ENCODE data around the gene SYNE1.

The SYNE1 gene

DNA sequence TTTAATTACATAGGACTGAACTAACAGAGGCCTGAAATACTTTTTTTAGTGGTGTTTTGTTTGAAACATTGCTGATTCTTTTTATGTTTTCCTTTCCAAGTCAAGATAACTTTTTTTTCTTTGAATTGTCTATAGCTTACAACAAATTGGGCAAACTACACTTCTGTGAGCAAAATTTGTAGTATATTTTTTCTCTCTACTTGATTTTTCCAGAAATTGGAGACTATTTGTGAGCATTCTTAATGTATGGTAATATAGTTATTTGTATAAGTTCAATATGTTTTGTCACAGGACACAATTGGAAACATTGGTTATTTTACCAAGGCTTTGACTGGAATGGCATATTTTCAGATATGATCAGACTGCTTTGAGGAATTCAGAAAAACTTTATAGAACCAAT lies 216.5 kb downstream of the SYNE1 start:
- no peak for DNase-seq (ENCODE audit: low read depth)

GRCh38 chr6:152418551-152418950 lies 218.6 kb downstream of the SYNE1 start:
- DNase-seq (ENCODE audit: low read depth) = no peak

DNA sequence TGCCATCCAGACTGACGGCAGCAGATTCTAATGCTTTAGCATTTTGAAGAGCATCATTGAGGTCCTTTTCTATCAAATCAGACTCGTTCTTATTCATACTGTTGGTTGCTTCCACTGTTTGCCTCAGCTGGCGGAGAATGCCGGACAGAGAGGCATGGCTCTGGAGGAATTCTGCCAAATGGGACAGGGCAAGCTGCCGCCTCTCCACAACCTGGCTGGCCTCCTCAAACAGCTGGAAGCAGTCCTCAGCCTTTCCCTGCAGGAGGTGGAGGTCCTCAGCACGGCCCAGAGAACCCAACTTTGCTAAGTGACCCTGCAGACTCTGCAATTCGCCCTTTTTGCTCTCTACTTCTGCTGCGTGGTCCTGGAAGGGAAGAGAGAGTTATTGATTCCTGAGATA lies 220.5 kb downstream of the SYNE1 start:
- DNase-seq (ENCODE audit: low read depth) = no peak

- no peak for DNase-seq (ENCODE audit: low read depth)
These were observed 232.1 kb downstream of the SYNE1 start for GRCh38 chr6:152404936-152405595.

GRCh38 chr6:152404086-152404857 lies 232.9 kb downstream of the SYNE1 start:
- no peak for DNase-seq (ENCODE audit: low read depth)

- no peak for DNase-seq (ENCODE audit: low read depth)
These were observed 234.4 kb downstream of the SYNE1 start for GRCh38 chr6:152402791-152403190.

DNA sequence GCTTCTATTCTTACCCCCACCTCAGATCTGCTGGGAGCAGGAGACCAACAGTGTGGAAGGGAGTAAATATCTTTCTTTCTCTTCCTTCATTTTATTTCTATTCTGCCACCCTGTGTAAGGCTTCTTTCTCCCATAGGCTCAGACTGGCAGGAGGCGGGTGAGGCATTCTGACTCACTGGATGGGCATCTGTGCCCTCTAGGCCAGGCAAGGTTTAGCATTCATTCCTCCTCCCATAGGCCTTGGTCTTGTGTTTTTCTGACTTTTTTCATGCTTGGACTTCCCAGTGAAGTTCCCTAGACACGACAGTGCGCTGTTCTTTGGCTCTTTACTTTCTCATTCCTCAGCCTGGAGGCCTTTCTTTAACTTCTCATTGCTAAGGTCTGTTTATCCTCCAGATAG lies 235.2 kb downstream of the SYNE1 start:
- DNase-seq (ENCODE audit: low read depth) = no peak

- DNase-seq (ENCODE audit: low read depth) = no peak
These were observed 237.8 kb downstream of the SYNE1 start for GRCh38 chr6:152399399-152399798.

DNA sequence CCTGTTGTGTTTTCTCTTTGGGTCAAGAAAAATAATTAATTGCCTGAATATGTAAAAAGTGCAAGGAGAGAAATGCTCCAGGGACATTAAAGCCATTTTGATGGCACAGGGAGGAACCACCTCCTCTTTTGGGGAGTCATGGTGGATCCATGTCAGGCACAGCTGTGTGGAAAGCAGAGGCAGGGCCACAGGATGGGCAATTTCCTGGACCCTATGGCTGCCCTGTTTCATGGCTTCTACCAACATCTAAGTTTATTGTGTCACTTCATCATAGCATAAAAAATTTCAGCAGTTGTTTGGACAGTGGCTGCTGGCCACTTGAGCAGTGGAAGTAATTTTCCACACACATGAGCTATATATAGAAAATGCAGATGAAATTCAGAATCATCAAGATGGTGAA lies 238.2 kb downstream of the SYNE1 start:
- no peak for DNase-seq (ENCODE audit: low read depth)

DNA sequence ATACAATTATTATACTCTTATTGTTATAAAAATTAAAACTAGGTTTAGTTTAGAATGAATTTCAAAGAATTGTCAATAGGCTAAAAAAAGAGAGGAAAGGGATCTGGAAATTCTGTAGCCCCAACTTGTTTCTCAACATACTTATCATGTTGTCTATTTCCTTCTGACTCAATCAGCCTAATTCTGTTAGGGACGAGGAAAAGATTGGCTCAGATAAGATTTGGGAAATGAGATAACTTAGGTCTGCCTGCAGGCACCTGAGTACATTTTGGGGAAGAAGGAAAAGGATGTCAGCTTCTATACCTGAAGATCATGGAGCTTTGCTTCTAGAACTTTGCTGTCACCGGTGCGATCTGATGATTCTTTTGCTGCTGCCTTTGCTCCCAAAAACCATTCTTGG lies 238.8 kb downstream of the SYNE1 start:
- DNase-seq (ENCODE audit: low read depth) = no peak

GRCh38 chr6:152394303-152394702 lies 242.9 kb downstream of the SYNE1 start:
- DNase-seq (ENCODE audit: low read depth) = no peak

GRCh38 chr6:152391179-152391880 lies 245.8 kb downstream of the SYNE1 start:
- DNase-seq (ENCODE audit: low read depth) = no peak

DNA sequence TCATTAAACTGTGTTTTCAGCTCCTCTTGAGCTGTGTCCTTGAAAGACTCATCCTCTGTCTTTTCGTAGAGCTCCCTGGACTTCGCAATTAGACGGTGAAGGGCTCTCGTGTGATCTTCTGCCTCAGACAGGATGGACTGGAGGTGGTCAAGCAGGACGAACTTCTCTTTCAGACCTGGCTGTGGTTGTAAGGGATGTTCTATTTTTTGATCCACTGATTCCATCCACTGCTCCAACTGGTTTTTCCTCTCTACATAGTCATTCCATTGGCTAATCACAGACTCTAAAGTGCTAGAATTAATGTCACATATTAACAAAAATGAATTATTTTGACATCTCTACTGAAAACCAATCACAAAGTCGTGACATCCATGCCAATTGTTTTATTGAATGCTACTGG lies 250.1 kb downstream of the SYNE1 start:
- no peak for DNase-seq (ENCODE audit: low read depth)

DNA sequence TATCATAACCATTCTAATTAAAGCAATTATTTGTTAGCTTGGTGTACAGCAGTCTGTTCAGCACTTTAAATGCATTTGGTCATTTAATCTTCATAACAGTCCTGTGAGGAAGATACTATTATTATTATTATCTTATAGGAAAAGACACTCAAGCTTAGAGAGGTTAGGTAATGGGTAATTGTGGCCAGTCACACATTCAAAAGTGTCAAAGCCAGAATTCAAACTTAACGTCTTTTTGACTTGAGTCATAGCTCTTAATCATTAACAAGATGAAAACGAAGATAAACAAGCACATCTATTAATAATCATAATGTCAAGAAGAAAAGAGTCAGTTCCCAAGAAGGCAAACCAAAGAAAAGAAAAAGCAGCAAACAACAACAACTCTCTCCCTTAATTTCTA lies 251.0 kb downstream of the SYNE1 start:
- no peak for DNase-seq (ENCODE audit: low read depth)

DNA sequence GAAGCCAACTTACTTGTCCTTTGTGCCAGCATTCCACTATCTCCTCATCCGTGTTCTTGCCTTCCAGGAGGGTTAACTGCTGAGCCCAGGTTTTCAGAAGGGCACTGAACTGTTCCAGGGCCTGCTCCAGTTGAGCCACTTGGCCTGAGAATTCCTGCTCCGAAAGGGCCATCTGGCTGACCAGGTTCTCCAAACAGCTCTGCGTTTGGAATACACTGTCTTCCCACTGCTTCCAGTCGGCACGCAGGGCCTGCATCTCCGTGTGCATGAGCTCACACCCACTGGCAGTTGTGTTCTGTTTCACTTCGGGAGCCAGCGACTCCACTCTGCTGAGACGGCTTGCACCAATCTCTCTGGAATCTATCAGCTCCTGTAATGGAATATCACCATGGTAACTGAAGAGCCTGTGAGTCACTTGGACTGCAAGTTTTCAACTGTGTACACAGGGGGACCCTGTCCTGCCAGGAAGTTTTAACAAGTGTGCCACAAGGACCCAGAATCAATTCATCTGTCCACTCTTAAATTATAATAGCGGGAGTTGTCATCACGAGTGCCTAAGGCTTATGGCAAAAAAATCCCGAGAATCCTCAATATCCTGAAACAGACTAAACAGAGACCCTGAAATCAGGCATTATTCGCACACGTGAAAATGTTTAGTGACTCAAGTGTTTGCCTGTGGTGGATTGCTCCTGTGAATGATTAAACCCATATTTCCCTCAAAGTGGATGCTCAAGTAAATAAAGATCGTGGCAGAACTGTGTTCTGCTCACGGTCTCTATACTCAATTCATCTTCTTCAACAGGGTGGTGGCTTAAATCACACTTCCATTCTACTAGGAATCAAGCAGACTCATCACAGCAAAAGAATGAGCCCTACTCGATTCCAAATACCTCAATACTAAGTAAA lies 255.9 kb downstream of the SYNE1 start:
- DNase-seq (ENCODE audit: low read depth) = no peak

GRCh38 chr6:152380351-152380767 lies 256.8 kb downstream of the SYNE1 start:
- DNase-seq (ENCODE audit: low read depth) = no peak

GRCh38 chr6:152379423-152379822 lies 257.7 kb downstream of the SYNE1 start:
- DNase-seq (ENCODE audit: low read depth) = no peak

DNA sequence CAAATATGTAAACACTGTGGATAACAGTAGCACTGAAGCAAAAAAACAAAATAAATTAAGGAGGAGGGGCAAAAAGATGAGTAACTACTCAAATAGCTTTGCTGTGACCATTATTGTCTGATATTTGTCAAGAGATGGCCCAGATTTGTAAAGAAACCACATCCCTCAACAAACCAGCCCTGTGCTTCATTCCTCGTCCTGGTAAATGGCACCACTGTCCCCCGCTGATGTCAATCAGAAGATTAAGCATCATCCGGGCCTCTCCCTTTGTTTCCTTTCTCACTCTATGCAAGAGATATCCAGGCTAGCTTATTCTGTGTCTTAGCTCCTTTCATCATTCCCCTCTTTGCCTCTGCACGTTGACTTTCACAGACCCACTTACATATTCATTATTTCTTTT lies 259.0 kb downstream of the SYNE1 start:
- no peak for DNase-seq (ENCODE audit: low read depth)

- no peak for DNase-seq (ENCODE audit: low read depth)
These were observed 262.0 kb downstream of the SYNE1 start for GRCh38 chr6:152375197-152375596.

DNA sequence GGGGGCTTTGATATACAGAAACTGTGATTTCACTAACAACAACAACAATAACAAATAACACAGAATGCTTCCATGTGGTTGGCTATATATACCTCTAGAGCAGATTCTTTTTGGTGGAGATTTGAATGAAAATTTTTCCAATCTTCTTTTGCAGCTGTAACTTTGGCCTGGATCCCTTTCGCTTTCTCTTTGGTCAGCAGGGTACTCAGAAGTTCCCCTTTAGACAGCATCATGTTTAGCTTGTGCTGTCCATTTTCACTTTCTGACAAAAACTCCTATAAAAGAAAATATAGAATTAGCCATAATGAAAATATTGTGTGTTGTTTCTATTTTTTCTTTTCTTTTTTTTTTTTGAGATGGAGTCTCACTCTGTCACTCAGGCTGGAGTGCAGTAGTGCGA lies 264.2 kb downstream of the SYNE1 start:
- no peak for DNase-seq (ENCODE audit: low read depth)

DNA sequence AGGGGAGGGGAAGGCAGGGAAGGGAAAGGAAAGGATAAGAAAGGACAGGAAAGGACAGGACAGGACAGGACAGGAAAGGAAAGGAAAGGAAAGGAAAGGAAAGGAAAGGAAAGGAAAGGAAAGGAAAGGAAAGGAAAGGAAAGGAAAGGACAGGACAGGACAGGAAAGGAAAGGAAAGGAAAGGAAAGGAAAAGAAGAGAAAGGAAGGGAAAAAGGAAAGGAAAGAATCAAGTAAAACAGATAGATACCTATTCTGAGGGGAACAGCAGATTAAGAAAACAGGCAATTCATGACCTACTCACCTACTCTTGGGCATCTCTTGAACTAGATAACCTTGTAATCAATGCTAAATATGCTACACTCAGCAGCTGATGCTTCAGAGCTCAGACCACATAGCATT lies 265.4 kb downstream of the SYNE1 start:
- no peak for DNase-seq (ENCODE audit: low read depth)

All from stimulated activated CD4-positive, alpha-beta T cell treated with anti-CD3 and anti-CD28 coated beads, Interleukin-2, amount 100 ng/mL, for 4 hours (primary cell).